ENCODE measurements around the gene GNE.

GRCh38 chr9:36264896-36265295 is 6.6 kb upstream of the GNE start:
- no peak for TF ChIP-seq POLR2A (IDR thresholded peaks at IDR 0.05)
- TF ChIP-seq CTCF (IDR thresholded peaks at IDR 0.05), result no peak
